ENCODE data around the gene TENM4. TPM values are rescaled to one million over a fixed set of nuclear protein-coding genes. Genes with fewer than 3 reads are reported as not detected.

The TENM4 gene
- polyA plus RNA-seq, 1 donor from 2014 or later, result 16.8 TPM

- H3K27me3 ChIP-seq (ENCODE audit: insufficient read depth, low read depth, low read length), result no peaks in the 10 kb centered on the region
- no peaks in the 10 kb centered on the region for H3K9me3 ChIP-seq (ENCODE audit: low read length)
- no peak for TF ChIP-seq EP300 (conservative IDR thresholded peaks at IDR 0.05; ENCODE audit: poor library complexity, severe bottlenecking)
- TF ChIP-seq EZH2 (IDR thresholded peaks at IDR 0.05; ENCODE audit: borderline replicate concordance, insufficient read depth, low read length, poor library complexity, severe bottlenecking), result no peak
- no peak for TF ChIP-seq REST (IDR thresholded peaks at IDR 0.05; ENCODE audit: borderline replicate concordance)
Measured at GRCh38 chr11:78889698-78890097, 551.1 kb downstream of the TENM4 start.

GRCh38 chr11:78886616-78887015 is 554.2 kb downstream of the TENM4 start:
- Histone ChIP-seq H3K79me2 (replicated peaks; ENCODE audit: insufficient read depth, low read length) (no peaks in the 10 kb centered on the region), H3K36me3 (ENCODE audit: insufficient read depth, low read length) (peaks cover 9% of the 10 kb centered on the region), H3K27me3 (ENCODE audit: insufficient read depth, low read depth, low read length) (no peaks in the 10 kb centered on the region), H3K4me3 (ENCODE audit: low read length) (no peak overlapping the region), H3K27ac (ENCODE audit: low read length) (no peak overlapping the region), H3K9me2 (ENCODE audit: insufficient read depth, low read length) (no peaks in the 10 kb centered on the region), H3K9me3 (ENCODE audit: low read length) (no peaks in the 10 kb centered on the region), H4K20me1 (ENCODE audit: insufficient read depth) (no peaks in the 10 kb centered on the region), H3K9ac (ENCODE audit: low read length) (no peak overlapping the region), H3F3A (ENCODE audit: insufficient read depth, low read length, poor library complexity, severe bottlenecking) (no peaks in the 10 kb centered on the region), H3K4me2 (ENCODE audit: low read length) (no peak overlapping the region), H2AFZ (ENCODE audit: low read depth, low read length) (no peak overlapping the region)
- no peak for TF ChIP-seq SMC3 (conservative IDR thresholded peaks at IDR 0.05; ENCODE audit: poor library complexity)
- TF ChIP-seq MXI1 (conservative IDR thresholded peaks at IDR 0.05; ENCODE audit: poor library complexity, severe bottlenecking), result no peak
- no peak for TF ChIP-seq RAD21 (conservative IDR thresholded peaks at IDR 0.05)
- no peak for TF ChIP-seq POLR2AphosphoS5 (IDR thresholded peaks at IDR 0.05)
- no peak for TF ChIP-seq TAF1 (IDR thresholded peaks at IDR 0.05; ENCODE audit: low read depth)
- no peak for TF ChIP-seq REST (IDR thresholded peaks at IDR 0.05; ENCODE audit: borderline replicate concordance)
- no peak for TF ChIP-seq CTCF (IDR thresholded peaks at IDR 0.05; ENCODE audit: poor library complexity, severe bottlenecking)

More at GRCh38 chr11:78889698-78890097, 551.1 kb downstream of the TENM4 start:
- Histone ChIP-seq H3K27ac (ENCODE audit: low read length) (no peak overlapping the region), H3K9ac (ENCODE audit: low read length) (no peak overlapping the region), H3K9me2 (ENCODE audit: insufficient read depth, low read length) (no peaks in the 10 kb centered on the region), H3K4me2 (ENCODE audit: low read length) (no peak overlapping the region), H3F3A (ENCODE audit: insufficient read depth, low read length, poor library complexity, severe bottlenecking) (no peaks in the 10 kb centered on the region), H3K4me3 (ENCODE audit: low read length) (no peak overlapping the region), H3K79me2 (replicated peaks; ENCODE audit: insufficient read depth, low read length) (no peaks in the 10 kb centered on the region), H2AFZ (ENCODE audit: low read depth, low read length) (no peak overlapping the region), H4K20me1 (ENCODE audit: insufficient read depth) (no peaks in the 10 kb centered on the region), H3K36me3 (ENCODE audit: insufficient read depth, low read length) (peaks cover 9% of the 10 kb centered on the region)
